HG03442 (cell line): ENCODE results near the gene PAIP1.
"Not testable (repeated sequence)": the region's sequence is repeated elsewhere in the genome, so short reads cannot be mapped to it uniquely, and the experiment has no call there.

Experiments
- ATAC-seq: cut with Tn5 transposase; IDR thresholded peaks from one replicate; pipeline ENCODE4 v1.9.1; 2021; ENCODE audit warnings: mild to moderate bottlenecking, moderate library complexity; ENCODE audit not compliant: unreplicated experiment

PAIP1 gene

DNA sequence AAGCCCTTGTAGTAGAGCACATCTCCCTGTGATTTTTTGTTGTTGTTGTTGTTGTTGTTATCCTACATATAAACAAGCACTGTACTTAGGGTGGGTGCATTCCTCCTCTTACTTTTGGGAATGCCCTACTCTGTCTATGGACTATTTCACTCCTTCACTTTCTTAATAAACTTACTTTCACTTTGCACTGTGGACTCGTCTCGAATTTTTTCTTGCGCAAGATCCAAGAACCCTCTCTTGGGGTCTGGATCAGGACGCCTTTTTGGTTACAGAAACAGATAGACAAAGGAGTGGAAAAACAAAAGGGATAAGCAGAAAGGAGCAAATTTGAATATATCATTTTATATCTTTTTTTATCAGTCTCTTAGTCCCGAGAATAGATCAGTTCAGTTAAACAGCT is 14.4 kb upstream of the PAIP1 start:
- no peak for ATAC-seq

DNA sequence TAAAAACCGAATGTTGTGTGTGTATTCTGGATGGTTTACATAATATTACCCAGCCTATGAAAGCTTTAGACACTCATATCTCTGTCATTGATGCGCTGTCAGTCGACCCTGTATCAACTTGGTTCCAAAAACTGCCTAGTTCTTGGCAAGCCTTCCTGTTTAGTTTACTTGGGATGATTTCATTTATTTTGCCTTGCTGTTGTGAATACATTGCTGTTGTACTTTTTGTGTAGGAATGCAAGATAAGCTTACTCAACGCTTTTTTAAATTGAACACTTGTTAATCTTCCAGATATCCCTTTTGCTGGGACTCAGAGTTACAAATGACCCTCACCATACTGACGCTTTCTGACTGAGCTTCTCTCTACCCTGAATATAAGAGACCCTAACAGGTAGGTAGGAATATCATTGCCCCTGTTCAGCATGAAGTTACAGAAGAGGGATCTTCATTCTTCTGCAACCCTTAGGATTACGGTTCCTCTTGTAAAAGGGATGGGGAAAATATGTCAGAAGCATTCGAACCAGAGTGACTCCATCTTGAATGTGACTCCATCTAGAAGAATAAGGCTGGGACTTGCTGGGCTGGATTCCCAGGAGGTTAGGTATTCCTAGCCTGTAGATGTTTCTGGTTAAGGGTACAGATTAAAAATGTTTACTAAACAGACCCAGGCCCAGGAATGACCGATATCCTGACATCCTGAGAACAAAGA is 13.7 kb upstream of the PAIP1 start:
- ATAC-seq, result no peak

GRCh38 chr5:43569236-43569746 is 12.4 kb upstream of the PAIP1 start:
- ATAC-seq, result no peak

- peak; percentile 61 for ATAC-seq
Measured at GRCh38 chr5:43567967-43568366, 11.1 kb upstream of the PAIP1 start.

DNA sequence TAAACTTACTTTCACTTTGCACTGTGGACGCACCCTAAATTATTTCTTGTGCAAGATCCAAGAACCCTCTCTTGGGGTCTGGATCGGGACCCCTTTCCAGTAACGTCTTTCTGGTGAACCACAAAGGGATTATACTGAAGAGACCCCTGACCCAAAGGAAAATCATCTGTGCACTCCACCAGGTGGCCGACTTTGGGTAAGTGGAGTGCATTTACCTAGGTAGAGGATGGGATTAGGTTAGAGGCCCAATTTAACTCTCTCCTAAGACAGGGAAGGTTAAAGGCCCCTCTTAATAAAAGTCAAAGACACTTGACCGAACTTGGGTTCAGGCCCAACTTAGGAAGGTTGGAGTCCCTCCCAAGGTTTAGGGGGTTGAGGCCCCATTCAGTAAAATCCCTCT is 8.2 kb upstream of the PAIP1 start:
- no peak for ATAC-seq

DNA sequence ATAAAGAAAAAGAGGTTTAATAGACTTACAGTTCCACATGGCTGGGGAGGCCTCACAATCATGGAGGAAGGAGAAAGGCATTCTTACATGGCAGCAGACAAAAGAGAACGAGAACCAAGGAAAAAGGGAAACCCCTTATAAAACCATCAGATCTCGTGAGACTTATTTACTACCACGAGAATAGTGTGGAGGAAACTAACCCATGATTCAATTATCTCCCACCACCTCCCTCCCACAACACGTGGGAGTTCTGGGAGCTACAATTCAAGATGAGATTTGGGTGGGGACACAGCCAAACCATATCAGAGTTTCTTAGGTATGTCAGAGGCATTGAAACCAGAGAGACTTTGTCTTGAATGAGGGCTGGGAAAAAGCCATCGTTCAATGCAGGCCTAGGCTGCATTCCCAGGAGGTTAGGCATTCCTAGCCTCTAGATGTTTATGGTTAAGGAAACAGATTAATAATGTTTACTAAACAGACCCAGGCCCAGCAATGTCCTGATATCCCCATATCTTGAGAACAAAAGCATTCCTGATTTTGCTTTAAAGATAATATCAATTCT is 7.5 kb upstream of the PAIP1 start:
- no peak for ATAC-seq

- no peak for ATAC-seq
Measured at GRCh38 chr5:43563321-43563720, 6.4 kb upstream of the PAIP1 start.

DNA sequence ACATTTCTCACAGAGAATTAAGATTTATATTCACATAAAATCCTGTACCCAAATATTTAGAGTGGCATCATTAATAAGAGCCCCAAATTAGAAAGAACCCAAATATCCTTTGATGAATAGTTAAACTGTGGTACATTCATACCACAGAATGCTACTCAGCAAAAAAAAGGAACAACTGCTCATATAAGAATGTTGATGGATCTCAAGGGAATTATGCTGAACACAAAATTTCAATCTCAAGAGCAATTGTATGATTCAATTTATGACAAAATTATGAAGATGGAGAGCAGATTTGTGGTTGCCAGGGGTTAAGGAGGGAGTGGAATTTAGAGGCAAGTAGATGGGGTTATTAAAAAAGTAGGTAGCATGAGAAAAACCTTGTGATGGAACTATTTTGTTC is 4.5 kb upstream of the PAIP1 start:
- no peak for ATAC-seq

- no peak for ATAC-seq
Measured at GRCh38 chr5:43560128-43560527, 3.3 kb upstream of the PAIP1 start.

- peak; percentile 85 for ATAC-seq
Measured at GRCh38 chr5:43556607-43556856, 345 bp downstream of the PAIP1 start.

DNA sequence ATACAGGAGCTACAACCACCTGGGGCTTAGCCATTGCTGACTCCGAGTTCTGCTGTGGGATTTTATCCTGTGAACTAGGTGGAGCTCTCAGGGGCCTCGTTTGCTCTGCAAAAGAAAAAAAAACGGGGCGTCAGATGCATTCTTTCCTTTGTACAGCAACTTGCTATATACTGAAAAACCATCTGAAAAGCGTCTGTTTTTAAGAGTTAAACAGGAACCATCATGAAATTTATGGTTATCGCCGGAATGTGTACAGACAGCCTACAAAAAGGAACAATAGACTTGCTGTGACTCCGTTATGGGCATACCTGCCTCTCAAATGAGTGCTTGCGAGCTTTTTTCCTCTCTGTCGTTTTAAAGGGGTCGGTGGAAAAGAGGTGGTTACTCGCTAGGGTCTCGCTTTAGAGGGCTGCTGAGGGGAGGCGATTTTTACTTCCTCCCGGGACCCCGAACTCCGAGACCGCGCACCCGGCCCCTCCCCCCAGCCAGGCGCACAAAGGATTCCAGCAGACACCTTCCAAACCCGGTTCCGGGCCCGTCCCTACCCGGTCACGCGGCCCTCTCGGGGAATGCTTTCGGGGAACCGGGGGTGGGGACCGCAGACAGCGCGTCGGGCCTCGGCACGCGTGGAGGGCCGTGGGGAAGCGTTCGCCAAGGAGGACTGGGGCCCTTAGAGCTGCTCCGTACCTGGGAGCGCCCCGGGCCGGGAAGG is 826 bp downstream of the PAIP1 start:
- ATAC-seq, result peak; percentile 20

- no peak for ATAC-seq
Measured at GRCh38 chr5:43554497-43554896, 2.4 kb downstream of the PAIP1 start.

DNA sequence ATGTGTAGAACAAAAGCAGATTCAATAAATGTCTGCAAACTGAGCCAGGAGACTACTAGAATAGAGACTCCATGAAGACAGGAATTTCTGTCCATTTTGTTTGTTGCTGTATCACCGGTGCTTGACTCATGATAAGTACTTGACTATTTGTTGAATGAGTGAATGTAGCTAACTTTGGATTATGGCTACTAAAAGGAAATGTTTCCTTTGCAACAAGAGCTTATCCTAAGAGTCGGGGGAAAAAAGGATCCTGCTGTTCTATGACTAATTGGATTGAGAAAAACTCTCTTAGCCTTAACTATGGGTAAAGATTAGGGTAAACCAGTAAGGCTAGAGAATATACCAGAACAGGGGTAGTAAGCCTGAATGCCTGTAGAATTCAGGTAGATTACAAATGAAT is 3.5 kb downstream of the PAIP1 start:
- no peak for ATAC-seq

GRCh38 chr5:43551731-43552130 is 5.1 kb downstream of the PAIP1 start:
- no peak for ATAC-seq

GRCh38 chr5:43549272-43549671 is 7.6 kb downstream of the PAIP1 start:
- ATAC-seq, result not testable (repeated sequence)

- no peak for ATAC-seq
Measured at GRCh38 chr5:43548358-43548757, 8.5 kb downstream of the PAIP1 start.

- no peak for ATAC-seq
Measured at GRCh38 chr5:43547532-43547931, 9.3 kb downstream of the PAIP1 start.

GRCh38 chr5:43543434-43543833 is 13.4 kb downstream of the PAIP1 start:
- ATAC-seq, result no peak

DNA sequence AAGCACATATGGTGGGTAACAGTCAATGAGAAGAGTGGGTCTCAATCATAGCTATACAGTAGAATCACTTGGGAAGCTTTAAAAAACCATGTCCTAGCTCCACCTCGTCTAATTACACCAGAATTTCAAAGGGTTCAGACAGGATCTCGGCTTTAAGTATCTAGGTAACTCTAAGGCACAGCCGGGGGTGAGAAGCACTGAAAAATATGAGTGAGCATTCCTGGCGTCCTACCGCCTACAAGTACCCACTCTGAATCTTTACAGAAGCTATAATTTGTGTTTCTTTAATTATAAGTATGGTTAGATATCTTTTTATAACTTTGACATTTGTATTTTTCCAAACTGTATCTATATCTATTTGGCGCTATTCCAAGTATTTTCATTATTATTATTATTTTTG is 16.1 kb downstream of the PAIP1 start:
- ATAC-seq, result no peak

DNA sequence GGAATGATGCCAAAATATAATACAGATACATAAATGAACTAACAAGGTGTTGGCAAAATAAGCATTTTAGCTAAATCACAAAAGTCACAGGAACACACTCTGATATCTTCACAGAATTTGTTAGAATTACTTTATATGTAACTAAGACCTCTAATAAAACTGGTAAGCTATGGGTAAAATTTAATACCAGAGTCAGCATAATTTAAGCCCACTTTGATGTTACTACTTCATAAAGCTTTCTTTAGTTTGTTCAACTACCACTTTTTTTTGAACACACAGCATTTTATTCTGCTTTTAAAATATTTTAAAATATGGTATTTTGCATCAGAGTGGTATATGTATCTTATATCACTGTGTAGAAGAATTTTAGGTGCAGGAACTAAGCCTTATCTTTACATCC is 19.9 kb downstream of the PAIP1 start:
- no peak for ATAC-seq

DNA sequence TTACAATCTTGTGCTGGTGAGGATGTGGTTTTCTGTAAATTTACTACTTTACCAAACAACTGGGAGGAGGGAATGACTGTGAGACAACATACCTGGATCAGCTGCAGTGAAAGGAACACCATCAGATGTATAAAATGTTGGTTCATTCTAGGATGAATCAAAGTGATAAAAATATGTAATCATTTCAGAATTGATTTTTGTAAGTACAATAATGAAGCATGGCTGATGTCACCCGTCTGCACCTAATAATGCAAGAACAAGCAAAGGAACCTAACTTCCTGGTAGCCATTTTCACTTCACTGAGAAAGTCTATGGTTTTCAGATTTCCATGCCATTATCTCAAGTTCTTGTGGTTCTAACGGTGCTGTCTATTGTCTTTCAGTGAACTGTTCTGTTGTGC is 23.2 kb downstream of the PAIP1 start:
- no peak for ATAC-seq

DNA sequence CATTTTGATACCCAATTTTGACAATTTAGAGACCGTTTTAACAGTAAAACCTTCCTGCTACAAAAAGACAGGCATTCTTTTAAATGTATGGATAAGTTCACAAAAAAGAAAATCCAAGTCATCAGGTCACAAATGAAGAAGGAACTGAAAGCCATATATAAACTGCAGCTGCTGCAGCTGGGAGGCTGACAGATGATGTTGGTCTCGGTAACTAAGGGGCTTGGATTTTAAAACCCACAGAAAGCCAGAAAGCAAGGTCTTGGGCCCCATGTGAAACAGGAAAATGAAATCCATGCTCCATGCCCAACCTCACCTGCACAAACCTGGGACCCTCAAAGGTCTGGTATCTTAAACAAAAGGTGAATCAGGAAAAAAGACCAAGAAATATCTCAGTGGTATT is 26.2 kb downstream of the PAIP1 start:
- ATAC-seq, result no peak
